MG63 (cell line): Measurements from ENCODE around the gene FBN1. TPM values are rescaled to one million over a fixed set of nuclear protein-coding genes. Genes with fewer than 3 reads are reported as not detected.

Experiments
- DNase-seq: peaks from one replicate; pipeline ENCODE4 v3.0.0-alpha.2; 2020
- H3K27me3 ChIP-seq: fragments of 250-450 bp; sonication (Bioruptor Pico); 2 replicates; pipeline ENCODE4 v1.5.1; 2020; ENCODE audit warnings: mild to moderate bottlenecking, moderate library complexity
- H3K36me3 ChIP-seq: fragments of 250-450 bp; sonication (Bioruptor Pico); 2 replicates; pipeline ENCODE4 v1.5.1; 2020; ENCODE audit warnings: mild to moderate bottlenecking, moderate library complexity
- H3K4me3 ChIP-seq: fragments of 250-450 bp; sonication (Bioruptor Pico); 2 replicates; pipeline ENCODE4 v1.5.1; 2020; ENCODE audit warnings: mild to moderate bottlenecking, moderate library complexity
- H3K9me3 ChIP-seq: fragments of 250-450 bp; sonication (Bioruptor Pico); 2 replicates; pipeline ENCODE4 v1.5.1; 2020; ENCODE audit warnings: mild to moderate bottlenecking, moderate library complexity
- total RNA-seq: library from RNA; depleted of rRNA; stranded (reverse); fragments of >200 nt; shearing (Covaris generic); gene quantifications from 2 replicates; pipeline ENCODE4 v1.2.3, GENCODE V29; 2014; ENCODE audit warnings: low replicate concordance

FBN1 gene
- total RNA-seq, 1 experiment from 2014 or later: 179 TPM

GRCh38 chr15:48408327-48408726 is 237.2 kb downstream of the FBN1 start:
- H3K36me3 ChIP-seq: peaks cover 70% of the 10 kb centered on the region
- H3K9me3 ChIP-seq: no peaks in the 10 kb centered on the region
- H3K27me3 ChIP-seq: no peaks in the 10 kb centered on the region
- DNase-seq: no peak
- no peak overlapping the region for H3K4me3 ChIP-seq

DNA sequence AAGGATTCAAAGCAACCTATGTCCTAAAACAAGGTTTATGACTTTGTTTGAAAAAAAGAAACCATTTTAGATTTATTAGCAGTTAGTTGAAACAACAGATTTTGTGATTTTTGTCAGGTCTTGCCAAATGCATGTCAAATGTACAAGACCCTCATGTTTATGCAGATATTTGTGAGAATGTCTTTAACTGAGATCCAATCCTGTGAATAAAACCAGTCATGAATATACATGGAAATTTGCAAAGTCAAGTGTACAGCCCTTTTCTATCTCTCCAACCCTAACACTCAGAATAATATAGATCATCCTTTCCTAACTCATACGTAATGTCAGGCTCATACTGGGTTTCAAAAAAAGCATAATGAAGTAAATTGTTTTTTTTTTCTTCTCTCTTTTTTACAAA is 237.9 kb downstream of the FBN1 start:
- Histone ChIP-seq H3K4me3 (no peak overlapping the region), H3K36me3 (peaks cover 63% of the 10 kb centered on the region)
- no peak for DNase-seq

GRCh38 chr15:48406911-48407310 is 238.6 kb downstream of the FBN1 start:
- no peak for DNase-seq
- Histone ChIP-seq H3K4me3 (no peak overlapping the region), H3K27me3 (no peaks in the 10 kb centered on the region), H3K36me3 (peaks cover 57% of the 10 kb centered on the region), H3K9me3 (no peaks in the 10 kb centered on the region)

More for the DNA sequence above, 237.9 kb downstream of the FBN1 start:
- H3K9me3 ChIP-seq: no peaks in the 10 kb centered on the region
- H3K27me3 ChIP-seq: no peaks in the 10 kb centered on the region

- no peak for DNase-seq
- Histone ChIP-seq H3K36me3 (peaks cover 52% of the 10 kb centered on the region), H3K9me3 (no peaks in the 10 kb centered on the region)
Observed at GRCh38 chr15:48406266-48406891, 239.1 kb downstream of the FBN1 start.

DNA sequence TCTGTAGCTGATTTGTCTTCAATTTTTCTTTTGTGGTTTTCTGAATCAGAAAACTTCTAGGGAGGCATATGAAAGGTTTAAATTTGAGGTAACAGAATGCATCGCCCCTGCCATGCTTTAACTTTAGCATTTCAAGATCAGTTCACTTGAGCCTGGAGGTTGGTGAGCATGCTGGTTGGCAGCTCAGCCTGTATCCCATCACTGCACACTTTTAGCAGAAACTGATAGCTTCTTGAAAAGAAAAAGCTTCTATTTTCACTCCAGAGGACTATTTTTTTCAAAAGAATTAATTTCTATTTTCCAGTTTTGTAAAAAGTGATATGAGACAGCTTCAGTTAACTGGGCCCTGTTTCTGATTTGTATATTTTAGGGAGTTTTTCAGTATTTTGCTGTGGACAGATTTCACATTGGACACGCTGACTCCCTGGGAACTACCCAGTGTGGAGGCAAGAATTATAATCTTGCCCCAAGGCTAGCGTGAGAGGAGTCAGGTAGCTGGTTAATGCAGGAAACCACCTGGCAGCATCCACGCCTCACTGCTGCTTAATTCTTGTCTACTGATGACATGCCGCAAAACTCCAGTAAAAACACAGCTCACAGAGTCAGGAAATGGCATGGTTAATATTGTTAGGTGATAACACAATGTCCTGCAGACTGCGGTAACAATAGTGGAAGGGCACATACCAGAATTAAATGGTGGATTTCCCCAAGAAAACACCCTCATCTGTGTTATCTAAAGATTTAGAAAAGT is 242.9 kb downstream of the FBN1 start:
- Histone ChIP-seq H3K36me3 (peaks cover 18% of the 10 kb centered on the region), H3K4me3 (no peak overlapping the region), H3K27me3 (no peaks in the 10 kb centered on the region), H3K9me3 (no peaks in the 10 kb centered on the region)
- DNase-seq: no peak

More at GRCh38 chr15:48406266-48406891, 239.1 kb downstream of the FBN1 start:
- Histone ChIP-seq H3K27me3 (no peaks in the 10 kb centered on the region), H3K4me3 (no peak overlapping the region)

DNA sequence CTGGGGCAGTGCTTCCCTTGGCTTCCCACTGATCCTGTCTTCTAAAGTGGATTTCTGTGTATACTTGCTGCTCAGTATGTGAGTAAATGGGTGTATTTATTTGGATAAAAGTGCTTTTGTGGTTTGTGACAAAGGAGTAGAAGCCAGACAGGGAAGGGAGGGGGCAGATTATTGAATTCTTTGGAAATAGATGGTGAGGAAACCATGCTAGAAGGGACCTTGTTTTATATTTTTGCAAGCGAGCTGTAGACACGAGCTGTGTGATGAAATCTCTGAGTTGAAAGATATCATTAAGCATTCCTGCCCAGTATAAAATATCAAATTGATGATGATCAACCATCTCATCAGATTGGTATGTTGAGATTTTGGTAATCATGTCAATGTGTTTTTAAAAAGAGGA is 245.4 kb downstream of the FBN1 start:
- Histone ChIP-seq H3K9me3 (no peaks in the 10 kb centered on the region), H3K4me3 (no peak overlapping the region), H3K36me3 (0 out of 2 replicates have a peak, but pooled peaks cover 2% of the 10 kb centered on the region), H3K27me3 (no peaks in the 10 kb centered on the region)
- no peak for DNase-seq

- no peak overlapping the region for H3K4me3 ChIP-seq
- DNase-seq: peak; percentile 74
Observed at GRCh38 chr15:48397841-48398240, 247.7 kb downstream of the FBN1 start.

DNA sequence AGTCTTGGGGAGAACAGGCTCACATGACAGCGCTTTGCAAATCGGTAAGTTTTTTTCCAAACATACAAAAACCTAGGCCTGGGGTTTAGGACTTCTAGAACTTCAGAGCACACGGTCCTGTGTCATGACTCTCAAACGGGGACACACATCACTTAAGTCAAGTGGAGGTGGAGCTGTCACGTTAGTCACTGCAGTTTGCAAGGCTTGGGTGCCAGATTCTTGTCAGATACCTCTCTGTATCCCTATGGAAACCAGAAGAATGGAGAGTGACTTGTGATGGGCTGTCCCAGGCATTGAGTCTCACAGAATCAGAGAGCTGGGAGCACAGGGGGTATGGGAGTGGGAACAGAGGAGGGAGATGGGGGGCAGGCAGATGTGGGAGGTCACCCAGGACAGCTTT is 249.5 kb downstream of the FBN1 start:
- Histone ChIP-seq H3K4me3 (no peak overlapping the region), H3K36me3 (no peaks in the 10 kb centered on the region), H3K27me3 (no peaks in the 10 kb centered on the region), H3K9me3 (no peaks in the 10 kb centered on the region)
- no peak for DNase-seq

More at GRCh38 chr15:48397841-48398240, 247.7 kb downstream of the FBN1 start:
- Histone ChIP-seq H3K9me3 (no peaks in the 10 kb centered on the region), H3K27me3 (no peaks in the 10 kb centered on the region), H3K36me3 (0 out of 2 replicates have a peak, but pooled peaks cover 2% of the 10 kb centered on the region)

GRCh38 chr15:48395521-48396011 is 249.9 kb downstream of the FBN1 start:
- DNase-seq: peak; percentile 93
- no peak overlapping the region for H3K4me3 ChIP-seq
- H3K27me3 ChIP-seq: no peaks in the 10 kb centered on the region
- no peaks in the 10 kb centered on the region for H3K36me3 ChIP-seq
- no peaks in the 10 kb centered on the region for H3K9me3 ChIP-seq

DNA sequence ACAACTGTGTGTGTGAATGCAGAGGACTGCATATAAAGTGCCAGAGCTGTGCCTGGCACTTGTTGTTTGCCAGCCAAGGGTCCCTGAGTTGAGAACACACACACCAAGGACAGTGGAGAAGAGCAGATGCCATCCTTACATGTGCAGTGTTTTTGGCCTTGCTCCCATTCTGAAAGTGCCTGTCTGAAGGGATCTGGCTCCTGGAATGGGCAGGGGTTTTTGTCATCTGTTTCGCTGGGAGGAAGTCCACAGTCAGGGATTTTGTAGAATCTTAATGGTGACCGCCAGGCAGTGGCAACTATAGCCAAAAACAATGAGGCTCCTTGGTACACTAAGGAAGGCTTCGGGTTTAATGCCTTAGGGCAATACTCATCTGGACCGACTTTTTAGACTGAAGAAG is 250.5 kb downstream of the FBN1 start:
- Histone ChIP-seq H3K36me3 (no peaks in the 10 kb centered on the region), H3K9me3 (no peaks in the 10 kb centered on the region), H3K4me3 (no peak overlapping the region), H3K27me3 (no peaks in the 10 kb centered on the region)
- DNase-seq: no peak

DNA sequence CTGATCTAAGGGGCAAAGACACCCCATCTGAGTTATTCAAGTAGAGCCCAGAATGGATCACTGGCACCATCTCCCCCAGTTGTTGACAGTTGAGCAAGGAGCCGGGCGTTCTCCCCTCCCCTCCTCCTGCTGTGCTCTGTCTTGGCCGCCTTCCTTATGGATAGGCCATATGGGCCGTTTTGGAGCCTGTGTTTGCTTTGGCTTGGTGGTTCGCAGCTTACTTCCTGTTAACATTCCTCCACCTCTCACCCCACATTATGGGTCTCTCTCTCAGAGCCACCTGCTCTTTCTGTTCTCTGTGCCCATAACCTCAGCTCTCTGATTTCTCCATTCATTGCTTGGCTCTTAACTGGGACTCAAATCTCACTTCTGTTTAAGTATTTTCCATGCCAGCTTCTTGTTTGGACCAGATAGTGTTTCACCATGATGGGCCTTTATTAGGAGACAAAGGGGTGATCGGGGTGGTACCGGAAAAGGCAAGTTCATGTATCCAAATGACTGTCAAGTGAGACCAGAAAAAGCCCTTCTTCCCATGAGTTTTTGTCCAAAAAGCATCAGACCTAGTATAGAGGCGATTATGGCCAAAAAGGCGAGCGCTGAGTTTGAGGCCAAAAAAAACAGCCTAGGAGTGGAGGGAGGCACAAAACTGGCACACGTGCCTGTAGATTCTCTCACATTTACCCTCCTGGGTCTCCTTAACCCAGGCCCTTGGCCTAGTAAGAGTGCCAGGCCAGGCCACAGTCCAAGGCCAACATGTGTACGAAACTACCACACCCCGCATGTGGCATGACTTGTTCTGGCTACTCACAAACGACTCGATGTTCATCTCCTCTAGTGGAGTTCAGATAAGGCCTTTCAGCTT is 251.6 kb downstream of the FBN1 start:
- Histone ChIP-seq H3K4me3 (no peak overlapping the region), H3K36me3 (no peaks in the 10 kb centered on the region), H3K9me3 (no peaks in the 10 kb centered on the region), H3K27me3 (no peaks in the 10 kb centered on the region)
- peak; percentile 98 for DNase-seq

DNA sequence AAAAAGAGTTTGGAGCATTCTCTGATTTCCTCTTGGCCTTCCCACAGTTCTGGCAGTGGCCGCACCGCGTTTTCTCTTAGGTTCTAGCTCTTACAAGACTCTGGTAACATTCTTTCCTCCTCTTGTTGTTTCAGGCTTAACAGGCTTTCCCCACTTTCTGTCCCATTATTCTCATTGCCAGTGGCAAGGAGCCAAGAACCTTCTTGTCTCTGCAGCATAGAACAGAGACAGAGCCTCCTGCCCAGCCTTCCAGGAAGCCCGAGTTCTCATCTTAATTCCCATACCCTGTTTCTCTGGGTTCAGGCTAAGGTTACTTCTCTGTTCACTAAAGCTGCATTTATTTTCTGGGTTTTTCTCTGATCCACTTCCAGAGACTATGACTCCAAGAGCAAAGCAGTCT is 253.2 kb downstream of the FBN1 start:
- peak; percentile 43 for DNase-seq
- H3K9me3 ChIP-seq: no peaks in the 10 kb centered on the region
- no peak overlapping the region for H3K4me3 ChIP-seq
- H3K27me3 ChIP-seq: no peaks in the 10 kb centered on the region
- H3K36me3 ChIP-seq: no peaks in the 10 kb centered on the region

DNA sequence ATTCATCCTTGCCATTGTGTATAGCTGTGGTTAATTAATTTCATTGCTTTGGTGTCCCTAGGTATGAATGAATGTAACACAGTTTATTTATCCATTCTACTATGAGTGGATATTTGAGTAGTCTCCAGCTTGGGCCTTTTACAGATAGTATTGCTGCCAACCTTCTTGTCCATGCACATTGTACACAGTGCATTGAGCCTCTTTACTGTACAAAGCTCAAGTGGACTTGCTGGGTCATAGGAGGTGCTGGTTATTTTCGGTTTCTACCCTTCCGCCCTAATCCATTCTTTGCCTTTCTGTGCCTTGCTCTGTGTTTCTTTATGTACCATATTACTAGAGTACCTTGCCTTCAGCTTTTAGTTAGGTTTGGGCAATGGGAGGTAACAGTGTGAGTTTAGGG is 253.6 kb downstream of the FBN1 start:
- no peak overlapping the region for H3K4me3 ChIP-seq
- DNase-seq: no peak
- no peaks in the 10 kb centered on the region; the same call in 1 of the 2 replicates for H3K36me3 ChIP-seq
- no peaks in the 10 kb centered on the region for H3K27me3 ChIP-seq
- H3K9me3 ChIP-seq: no peaks in the 10 kb centered on the region

- no peaks in the 10 kb centered on the region for H3K27me3 ChIP-seq
- H3K9me3 ChIP-seq: no peaks in the 10 kb centered on the region
- no peak overlapping the region for H3K4me3 ChIP-seq
- no peaks in the 10 kb centered on the region; the same call in 1 of the 2 replicates for H3K36me3 ChIP-seq
- no peak for DNase-seq
Observed at GRCh38 chr15:48389691-48390143, 255.8 kb downstream of the FBN1 start.

DNA sequence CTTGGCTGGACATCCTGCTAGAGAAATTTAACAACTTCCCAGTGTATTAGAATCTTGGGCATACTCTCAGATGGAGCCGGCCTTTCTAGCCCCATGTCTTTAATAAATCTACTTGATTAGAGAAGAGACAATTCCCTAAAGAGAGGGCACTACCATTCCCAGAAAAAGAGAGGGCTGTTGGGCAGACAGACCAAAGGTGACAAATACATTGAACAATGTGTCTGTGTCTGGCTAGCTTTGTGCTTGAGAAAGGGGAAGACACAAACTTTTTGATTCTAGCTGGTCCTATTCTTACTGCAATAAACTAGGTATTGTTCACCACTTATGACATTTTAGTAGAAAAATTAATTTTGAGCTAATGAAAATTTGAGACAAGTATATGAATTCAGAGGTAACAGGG is 256.6 kb downstream of the FBN1 start:
- no peaks in the 10 kb centered on the region for H3K27me3 ChIP-seq
- no peak for DNase-seq
- H3K9me3 ChIP-seq: no peaks in the 10 kb centered on the region
- H3K4me3 ChIP-seq: no peak overlapping the region
- no peaks in the 10 kb centered on the region; the same call in 1 of the 2 replicates for H3K36me3 ChIP-seq

DNA sequence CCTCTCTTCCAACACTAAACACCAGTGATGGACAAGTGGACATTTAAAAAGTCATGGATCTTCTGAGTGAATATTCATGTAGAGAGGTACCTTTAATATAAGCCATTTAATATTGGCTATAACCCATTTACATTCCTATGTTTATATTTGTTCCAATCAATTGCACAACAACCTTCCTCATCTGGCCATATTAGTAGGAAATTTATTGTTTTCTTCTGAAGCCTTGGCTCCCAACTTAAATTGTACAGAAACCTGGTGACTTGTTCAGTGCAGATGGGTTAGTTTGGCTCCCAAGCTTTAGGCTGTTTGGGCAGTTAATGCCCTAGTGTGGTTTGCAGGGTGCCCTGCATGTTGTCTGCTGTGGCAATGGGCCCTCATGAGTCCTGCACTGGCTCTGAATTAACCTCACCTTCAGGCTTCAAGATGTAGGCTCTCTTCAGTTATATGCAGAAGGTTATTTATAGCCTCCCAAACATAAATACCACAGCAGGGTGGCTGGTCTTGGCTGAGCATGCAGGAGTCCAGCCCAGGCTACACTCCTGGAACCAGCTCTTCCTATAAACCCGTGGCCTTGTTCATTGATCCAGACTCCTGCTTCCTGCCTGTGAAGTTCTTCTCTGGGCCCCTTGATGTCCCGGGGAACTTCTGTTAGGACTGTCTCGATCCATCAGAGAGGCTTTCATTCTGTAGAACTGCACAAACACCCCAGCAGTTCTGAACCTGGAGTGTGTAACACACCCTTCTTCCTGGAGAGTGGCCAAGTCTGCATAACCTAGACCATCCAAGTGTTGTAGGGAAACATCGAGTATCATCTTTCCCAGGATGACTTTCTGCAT is 257.3 kb downstream of the FBN1 start:
- Histone ChIP-seq H3K36me3 (no peaks in the 10 kb centered on the region; the same call in 1 of the 2 replicates), H3K27me3 (no peaks in the 10 kb centered on the region), H3K4me3 (no peak overlapping the region), H3K9me3 (no peaks in the 10 kb centered on the region)
- peak; percentile 81 for DNase-seq
